ENCODE results near the gene SNX30.
A peak's percentile ranks its signal among the peaks of the same experiment; 100 is the strongest.

The SNX30 gene

GRCh38 chr9:112751056-112751795, 666 bp downstream of the SNX30 start:
- TF ChIP-seq, protein P1, sequence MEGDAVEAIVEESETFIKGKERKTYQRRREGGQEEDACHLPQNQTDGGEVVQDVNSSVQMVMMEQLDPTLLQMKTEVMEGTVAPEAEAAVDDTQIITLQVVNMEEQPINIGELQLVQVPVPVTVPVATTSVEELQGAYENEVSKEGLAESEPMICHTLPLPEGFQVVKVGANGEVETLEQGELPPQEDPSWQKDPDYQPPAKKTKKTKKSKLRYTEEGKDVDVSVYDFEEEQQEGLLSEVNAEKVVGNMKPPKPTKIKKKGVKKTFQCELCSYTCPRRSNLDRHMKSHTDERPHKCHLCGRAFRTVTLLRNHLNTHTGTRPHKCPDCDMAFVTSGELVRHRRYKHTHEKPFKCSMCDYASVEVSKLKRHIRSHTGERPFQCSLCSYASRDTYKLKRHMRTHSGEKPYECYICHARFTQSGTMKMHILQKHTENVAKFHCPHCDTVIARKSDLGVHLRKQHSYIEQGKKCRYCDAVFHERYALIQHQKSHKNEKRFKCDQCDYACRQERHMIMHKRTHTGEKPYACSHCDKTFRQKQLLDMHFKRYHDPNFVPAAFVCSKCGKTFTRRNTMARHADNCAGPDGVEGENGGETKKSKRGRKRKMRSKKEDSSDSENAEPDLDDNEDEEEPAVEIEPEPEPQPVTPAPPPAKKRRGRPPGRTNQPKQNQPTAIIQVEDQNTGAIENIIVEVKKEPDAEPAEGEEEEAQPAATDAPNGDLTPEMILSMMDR (IDR thresholded peaks at IDR 0.05; ENCODE audit: low read depth, low read length) = no peak
- H3K4me3 ChIP-seq (replicated peaks in 1 of 2; ENCODE audit: low read depth in 2 of 2, low read length in 2 of 2) = peak overlapping the region; percentile 83 to 84
- DNase-seq (ENCODE audit: low read depth in 2 of 2) = peak; percentile 63 to 65

GRCh38 chr9:112752334-112753125, 2.0 kb downstream of the SNX30 start:
- no peak for DNase-seq (ENCODE audit: low read depth in 2 of 2)
- TF ChIP-seq, protein P1 (IDR thresholded peaks at IDR 0.05; ENCODE audit: low read depth, low read length) = no peak
- no peak overlapping the region for H3K4me3 ChIP-seq (replicated peaks in 1 of 2; ENCODE audit: low read depth in 2 of 2, low read length in 2 of 2)

DNA sequence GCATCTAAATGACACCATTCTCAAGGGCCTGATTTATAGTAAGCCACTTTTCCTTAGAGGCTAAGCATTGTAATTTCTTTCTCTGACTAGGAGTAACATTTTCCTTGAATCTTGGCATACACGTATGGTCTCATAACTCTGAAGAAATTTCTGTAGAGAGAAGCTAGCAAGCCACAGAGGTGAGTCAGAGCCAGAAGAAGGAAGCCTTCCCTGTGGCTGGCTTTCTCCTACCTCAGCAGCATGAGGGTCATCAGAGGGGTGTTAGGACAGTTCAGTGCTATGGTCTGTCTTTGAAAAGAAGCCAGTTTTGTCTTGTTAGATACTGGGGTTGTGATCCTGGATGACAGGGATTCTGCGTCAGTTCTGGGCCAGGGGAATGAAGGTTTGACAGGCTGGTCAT, 3.2 kb downstream of the SNX30 start:
- peak; percentile 80 to 86 for DNase-seq (ENCODE audit: low read depth in 2 of 2)
- TF ChIP-seq, protein P1 (IDR thresholded peaks at IDR 0.05; ENCODE audit: low read depth, low read length) = no peak
- H3K4me3 ChIP-seq (replicated peaks in 1 of 2; ENCODE audit: low read depth in 2 of 2, low read length in 2 of 2) = no peak overlapping the region

- no peak overlapping the region for H3K4me3 ChIP-seq (replicated peaks in 1 of 2; ENCODE audit: low read depth in 2 of 2, low read length in 2 of 2)
- DNase-seq (ENCODE audit: low read depth in 2 of 2) = peak; percentile 40 to 58
- TF ChIP-seq, protein P1 (IDR thresholded peaks at IDR 0.05; ENCODE audit: low read depth, low read length) = no peak
Observed at GRCh38 chr9:112754578-112754977, 4.0 kb downstream of the SNX30 start.

GRCh38 chr9:112755016-112755427, 4.5 kb downstream of the SNX30 start:
- no peak overlapping the region for H3K4me3 ChIP-seq (replicated peaks in 1 of 2; ENCODE audit: low read depth in 2 of 2, low read length in 2 of 2)
- DNase-seq (ENCODE audit: low read depth in 2 of 2) = peak; percentile 18 to 57
- TF ChIP-seq, protein P1 (IDR thresholded peaks at IDR 0.05; ENCODE audit: low read depth, low read length) = no peak

- no peak overlapping the region for H3K4me3 ChIP-seq (replicated peaks in 1 of 2; ENCODE audit: low read depth in 2 of 2, low read length in 2 of 2)
- DNase-seq (ENCODE audit: low read depth in 2 of 2) = peak in 1 of 2 donors; percentile 18
- TF ChIP-seq, protein P1 (IDR thresholded peaks at IDR 0.05; ENCODE audit: low read depth, low read length) = no peak
Observed at GRCh38 chr9:112755675-112756074, 5.1 kb downstream of the SNX30 start.
